HTR-8/SVneo (cell line): ENCODE results near the gene GGACT.

Experiments
- DNase-seq: peaks from one replicate; pipeline ENCODE4 v3.0.0; 2011; ENCODE audit warnings: low spot score, mixed read lengths; ENCODE audit not compliant: insufficient read length
- FAIRE-seq: peaks from 2 replicates; lab custom pipeline; 2011; peaks lifted over from hg19 to GRCh38; lab: Jason Lieb, UNC

Gene GGACT

DNA sequence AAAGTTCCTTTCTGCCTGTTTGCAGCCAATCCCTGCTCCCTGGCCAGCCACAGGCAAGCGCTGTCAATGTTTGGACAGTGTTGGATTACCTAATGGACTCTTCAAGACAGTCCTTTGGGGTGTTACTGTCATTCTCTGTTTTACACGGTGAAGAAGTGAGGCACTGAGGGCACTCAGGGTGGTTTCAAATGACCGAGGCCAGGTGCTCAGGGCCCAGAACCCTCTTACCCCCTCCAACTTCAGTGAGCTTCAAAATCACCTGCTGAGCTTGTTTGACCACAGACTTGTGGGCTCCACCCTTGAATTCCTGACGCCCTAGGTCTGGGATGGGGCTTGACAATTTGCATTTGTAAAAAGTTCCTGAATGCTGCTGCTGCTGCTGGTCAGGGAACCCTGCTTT, 97.9 kb downstream of the GGACT start:
- no peak for FAIRE-seq
- no peak for DNase-seq

DNA sequence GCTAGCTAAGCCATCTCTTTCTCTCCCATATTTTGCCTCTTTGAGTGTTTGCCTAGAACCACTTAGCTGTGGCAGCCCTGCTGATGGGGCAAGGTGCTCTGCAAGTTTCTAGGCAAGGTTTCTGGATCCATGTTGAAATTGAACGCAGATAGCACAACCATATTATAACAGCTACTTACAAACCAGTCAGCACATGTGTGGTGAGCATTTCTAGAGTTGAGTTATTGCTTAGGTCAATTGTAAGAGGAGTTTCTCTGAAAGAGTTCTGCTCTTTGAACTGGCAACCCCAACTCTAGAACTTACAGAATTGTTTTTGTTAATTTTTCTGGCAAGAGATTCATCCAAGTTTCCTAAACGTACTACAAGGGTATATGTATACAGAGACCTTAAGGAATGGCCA, 103.3 kb downstream of the GGACT start:
- DNase-seq (no peak), FAIRE-seq (no peak)

DNA sequence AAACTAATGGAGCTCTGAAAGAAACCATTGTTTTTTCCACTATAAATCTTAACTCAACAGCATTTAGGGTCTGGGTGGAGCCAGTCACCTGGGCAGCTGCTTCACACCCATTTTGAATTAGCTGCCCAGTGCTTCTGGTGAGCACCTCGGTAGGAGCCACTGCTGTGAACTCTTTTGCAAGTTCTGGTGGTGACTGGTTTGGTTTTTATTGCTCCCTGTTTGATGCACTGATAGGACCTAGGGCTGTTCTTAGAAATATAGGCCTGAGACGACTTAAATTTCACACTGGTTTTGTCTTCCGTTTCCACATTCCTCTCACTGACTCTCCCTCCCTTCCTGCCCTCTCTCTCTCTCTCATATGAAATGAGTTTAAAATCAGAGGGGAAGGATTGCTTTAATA, 103.9 kb downstream of the GGACT start:
- FAIRE-seq = no peak

DNA sequence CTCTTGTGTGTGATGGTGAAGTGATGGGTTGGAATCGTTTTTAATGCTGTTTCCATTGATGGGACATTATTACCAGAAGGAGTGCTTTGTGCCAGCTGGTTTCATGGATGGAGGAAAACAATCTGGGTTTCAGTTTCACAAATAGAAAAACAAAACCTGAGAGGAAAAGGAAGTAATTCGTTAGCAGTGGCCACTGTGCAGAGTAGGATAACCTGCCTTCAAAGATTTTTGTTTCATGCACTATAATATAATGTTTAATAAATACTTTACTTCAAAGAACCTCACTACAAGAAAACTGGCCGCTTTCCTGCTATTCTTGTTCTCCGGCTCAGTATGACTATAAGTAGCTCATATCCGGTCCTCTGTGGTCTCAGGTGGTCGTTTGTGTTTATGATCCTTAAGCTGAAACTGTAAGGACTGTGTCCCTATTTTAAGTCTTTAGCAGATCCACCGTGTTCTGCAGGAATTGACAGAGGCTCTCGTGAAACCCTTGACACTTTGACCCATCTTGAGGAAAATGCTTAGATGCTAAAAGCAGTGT, 104.7 kb downstream of the GGACT start:
- no peak for FAIRE-seq
- DNase-seq = no peak

More for the DNA sequence above, 103.9 kb downstream of the GGACT start:
- no peak for DNase-seq

DNA sequence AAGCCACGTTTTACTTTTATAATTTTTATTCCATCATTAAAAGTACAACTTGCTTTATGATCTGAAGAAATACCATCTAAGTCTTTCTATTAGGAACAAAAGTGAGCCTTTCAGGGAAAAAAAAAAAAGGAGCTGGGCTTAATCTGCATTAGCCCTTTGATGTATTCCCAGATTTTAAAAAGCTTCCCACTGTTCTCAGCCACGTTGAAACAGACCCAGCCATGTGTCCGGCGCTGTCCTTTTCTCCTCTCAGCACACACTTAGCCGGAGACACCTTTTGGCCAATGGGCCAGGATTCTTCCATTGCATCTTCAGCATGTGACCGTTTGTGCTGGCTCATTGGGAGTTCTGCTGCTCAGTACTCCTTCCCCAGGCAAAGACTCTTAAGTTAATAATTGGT, 105.5 kb downstream of the GGACT start:
- no peak for FAIRE-seq
- DNase-seq = no peak

DNA sequence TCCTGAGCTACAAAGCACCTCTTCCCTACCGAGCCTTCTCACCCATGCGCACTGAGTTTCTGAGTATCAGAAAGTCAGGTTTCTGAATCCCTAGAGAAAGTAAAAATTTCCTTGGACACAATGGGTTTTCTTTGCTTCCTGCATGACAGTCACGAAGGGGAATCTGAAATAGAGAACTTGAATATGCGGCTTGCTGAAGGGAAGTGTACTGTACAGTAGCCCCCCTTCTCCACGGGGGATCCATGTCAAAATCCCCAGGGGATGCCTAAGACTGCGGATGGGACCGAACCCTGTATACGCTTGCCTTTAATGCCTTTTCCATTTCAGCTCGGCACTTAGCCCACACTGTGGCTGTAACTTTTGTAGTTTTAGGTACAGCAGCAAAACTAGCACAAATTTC, 107.9 kb downstream of the GGACT start:
- no peak for DNase-seq
- no peak for FAIRE-seq
